AG08396 (cell line): Measurements from ENCODE around the gene NBPF4.
"Not testable (repeated sequence)": the region's sequence is repeated elsewhere in the genome, so short reads cannot be mapped to it uniquely, and the experiment has no call there.

ENCODE experiments used
- DNase-seq: peaks from one replicate; pipeline ENCODE4 v3.0.0; 2012; ENCODE audit warnings: low spot score, mixed read lengths

The NBPF4 gene

GRCh38 chr1:108243976-108244375 is at the start of gene NBPF4:
NBPF4 (minus strand) TSS chr1:108244076; CDS start chr1:108243761, 315 bp downstream.
- DNase-seq: not testable (repeated sequence)

DNA sequence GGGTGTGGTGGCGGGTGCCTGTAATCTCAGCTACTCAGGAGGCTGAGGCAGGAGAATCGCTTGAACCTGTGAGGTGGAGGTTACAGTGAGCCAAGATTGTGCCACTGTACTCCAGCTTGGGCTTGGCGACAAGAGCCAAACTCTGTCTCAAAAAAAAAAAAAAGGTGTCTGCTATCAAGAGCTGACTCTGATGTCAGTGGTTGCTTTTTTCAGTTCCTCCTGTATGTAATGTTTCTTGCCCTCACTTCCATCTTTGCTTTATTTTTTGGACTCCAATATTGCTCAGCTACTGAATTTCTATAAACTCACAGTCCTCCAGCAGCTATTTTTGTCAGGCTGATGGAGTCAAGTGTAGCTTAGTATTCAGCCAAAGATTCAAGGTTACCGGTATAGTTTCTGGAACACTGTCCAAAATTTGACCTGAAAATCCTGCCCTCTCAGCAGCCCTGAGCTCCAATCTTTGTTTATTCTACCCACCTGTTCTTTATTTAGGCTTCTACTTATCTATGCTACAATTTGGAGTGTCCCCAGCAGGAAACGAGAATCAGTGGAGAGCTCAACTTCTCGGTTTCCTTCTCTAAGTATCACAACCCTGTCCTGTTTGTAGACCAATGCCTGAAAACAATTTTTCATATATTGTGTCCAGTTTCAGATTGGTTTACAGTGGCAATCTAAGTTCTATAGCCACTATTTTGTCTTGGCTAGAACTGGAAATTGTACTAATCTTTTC is 38.8 kb upstream of the NBPF4 start:
- not testable (repeated sequence) for DNase-seq

GRCh38 chr1:108272485-108273327 is 28.8 kb upstream of the NBPF4 start:
- DNase-seq: not testable (repeated sequence)

GRCh38 chr1:108267097-108267496 is 23.2 kb upstream of the NBPF4 start:
- not testable (repeated sequence) for DNase-seq

GRCh38 chr1:108261967-108262366 is 18.1 kb upstream of the NBPF4 start:
- DNase-seq: not testable (repeated sequence)

DNA sequence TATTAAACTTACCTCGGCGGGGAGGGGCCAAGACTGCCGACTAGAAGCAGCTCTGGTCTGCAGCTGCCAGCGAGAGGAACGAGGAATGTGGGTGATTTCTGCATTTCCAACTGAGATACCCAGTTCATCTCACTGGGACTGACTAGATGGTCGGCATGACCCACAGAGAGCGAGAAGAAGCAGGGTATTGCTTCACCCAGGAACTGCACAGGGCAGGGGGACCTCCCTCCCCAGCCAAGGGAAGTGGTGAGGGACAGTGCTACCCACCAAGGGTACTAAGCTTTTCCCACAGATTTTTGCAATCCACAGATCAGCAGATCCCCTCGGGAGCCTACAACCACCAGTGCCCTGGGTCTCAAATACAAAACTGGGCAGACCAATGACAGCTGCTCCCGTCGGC is 17.6 kb upstream of the NBPF4 start:
- not testable (repeated sequence) for DNase-seq

- DNase-seq: not testable (repeated sequence)
Observed at GRCh38 chr1:108260578-108261259, 16.8 kb upstream of the NBPF4 start.

GRCh38 chr1:108255426-108255825 is 11.6 kb upstream of the NBPF4 start:
- DNase-seq: not testable (repeated sequence)

GRCh38 chr1:108239426-108239825 is 4.5 kb downstream of the NBPF4 start:
- not testable (repeated sequence) for DNase-seq

DNA sequence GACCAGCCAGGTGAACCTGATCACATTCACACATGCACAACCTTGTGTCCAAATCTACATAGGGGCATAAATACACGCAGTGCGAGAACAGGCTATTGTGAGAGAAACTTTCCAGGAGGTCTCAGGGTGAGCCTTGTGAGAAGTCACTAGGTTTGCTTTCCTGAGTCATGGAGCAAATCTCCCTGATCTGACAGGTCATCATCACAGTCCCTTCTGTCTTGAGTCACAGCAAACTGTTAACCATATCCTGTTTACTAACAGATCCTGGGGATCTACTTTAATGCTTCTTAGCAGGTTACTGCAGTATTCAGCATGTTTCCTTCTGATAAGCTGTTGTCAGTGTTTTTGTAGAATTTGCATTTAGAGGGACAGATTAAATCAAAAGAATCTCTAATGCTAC is 8.6 kb downstream of the NBPF4 start:
- not testable (repeated sequence) for DNase-seq

GRCh38 chr1:108232183-108232582 is 11.7 kb downstream of the NBPF4 start:
- DNase-seq: not testable (repeated sequence)

DNA sequence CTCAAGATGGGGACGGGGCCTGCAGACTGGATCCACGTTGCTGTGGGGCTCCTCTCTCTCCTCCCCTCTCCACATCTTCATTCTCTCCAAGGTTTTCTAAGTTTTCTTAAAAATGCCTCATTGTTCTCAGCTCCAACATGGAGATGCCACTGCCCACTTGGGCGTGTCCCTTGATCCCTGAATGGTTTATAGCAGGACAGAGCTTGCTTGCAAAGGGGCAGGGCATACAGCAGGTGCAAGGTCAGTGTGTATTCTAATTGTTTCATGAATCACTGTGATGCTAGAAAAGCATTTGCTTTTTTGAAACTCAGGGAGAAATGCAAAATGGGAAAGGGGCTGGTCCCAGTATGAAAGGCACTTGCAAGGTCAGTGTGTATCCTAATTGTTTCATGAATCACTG is 13.9 kb downstream of the NBPF4 start:
- DNase-seq: not testable (repeated sequence)

DNA sequence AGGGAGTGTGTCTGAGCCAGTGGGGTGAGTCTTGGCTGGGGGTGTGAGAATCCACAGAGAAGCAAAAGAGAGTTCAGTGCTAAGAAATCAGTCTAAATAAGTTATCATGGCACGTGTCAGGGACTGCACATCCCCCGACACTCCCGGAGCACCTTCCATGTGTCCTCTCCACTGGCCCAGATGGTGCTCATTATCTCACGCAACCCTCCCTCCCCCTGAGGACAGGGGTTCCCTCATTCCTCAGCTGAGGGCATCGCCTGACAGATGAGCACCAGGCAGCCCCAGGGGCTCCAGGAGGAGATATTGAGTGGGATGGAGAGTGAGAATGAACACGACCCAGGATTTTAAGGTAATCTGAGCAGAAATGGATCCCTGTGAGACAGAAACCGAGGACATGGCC is 16.1 kb downstream of the NBPF4 start:
- not testable (repeated sequence) for DNase-seq

DNA sequence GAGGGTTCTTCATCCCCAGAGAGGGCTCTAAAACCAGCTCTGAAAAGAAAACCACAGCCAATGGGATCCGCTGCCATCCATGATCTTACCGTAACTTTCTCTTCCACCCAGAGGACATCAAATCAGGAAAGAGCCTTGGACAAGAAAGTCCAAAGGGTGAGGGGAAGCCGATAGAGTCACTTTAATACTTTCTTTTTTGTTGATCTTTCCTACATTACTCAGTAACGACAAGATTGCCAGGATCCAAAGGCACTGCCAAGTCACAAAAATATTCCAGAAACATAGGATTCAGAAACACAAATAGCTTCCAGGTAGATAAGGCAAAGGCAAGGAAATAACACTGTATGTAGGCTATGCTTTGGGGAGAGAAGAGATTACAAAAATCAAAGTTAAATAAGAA is 17.0 kb downstream of the NBPF4 start:
- not testable (repeated sequence) for DNase-seq

DNA sequence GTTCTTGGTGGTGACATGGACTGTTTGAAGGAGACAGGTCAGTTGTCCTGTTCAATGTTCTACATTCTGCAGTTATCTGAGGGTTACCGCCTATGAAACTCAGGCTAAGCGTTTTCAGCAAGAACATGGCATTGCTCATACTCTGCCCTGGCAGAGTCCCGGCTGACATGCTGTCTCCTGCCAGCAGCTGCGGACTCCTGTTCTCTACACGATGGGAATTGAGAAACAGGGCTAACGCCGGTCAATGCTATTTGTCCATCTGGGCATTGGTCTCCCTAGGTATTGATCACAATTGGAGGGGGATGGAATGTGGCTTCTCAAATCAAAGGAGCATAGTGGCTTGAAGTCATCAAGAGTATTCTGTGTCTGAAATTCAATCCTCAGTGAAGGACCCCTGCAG is 20.6 kb downstream of the NBPF4 start:
- not testable (repeated sequence) for DNase-seq

- DNase-seq: not testable (repeated sequence)
Observed at GRCh38 chr1:108217515-108218174, 26.2 kb downstream of the NBPF4 start.

DNA sequence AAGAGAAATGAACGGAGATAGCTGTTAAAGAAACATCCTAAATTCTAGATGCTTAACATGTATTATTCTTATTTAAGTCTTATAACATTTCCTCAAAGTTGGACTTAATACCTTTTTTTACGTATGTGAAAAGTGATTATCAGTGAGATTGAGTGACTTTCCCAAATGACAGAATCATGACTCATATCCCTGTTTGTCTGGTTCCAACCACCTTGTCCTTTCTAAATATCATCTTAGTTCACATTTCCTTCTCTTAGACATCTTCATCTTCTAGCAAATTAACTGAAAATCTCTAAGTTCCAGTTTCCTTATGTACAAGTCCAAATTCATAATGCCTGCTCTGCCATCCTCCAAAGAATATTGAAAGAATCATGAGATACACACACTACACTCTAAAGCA is 26.9 kb downstream of the NBPF4 start:
- DNase-seq: not testable (repeated sequence)

DNA sequence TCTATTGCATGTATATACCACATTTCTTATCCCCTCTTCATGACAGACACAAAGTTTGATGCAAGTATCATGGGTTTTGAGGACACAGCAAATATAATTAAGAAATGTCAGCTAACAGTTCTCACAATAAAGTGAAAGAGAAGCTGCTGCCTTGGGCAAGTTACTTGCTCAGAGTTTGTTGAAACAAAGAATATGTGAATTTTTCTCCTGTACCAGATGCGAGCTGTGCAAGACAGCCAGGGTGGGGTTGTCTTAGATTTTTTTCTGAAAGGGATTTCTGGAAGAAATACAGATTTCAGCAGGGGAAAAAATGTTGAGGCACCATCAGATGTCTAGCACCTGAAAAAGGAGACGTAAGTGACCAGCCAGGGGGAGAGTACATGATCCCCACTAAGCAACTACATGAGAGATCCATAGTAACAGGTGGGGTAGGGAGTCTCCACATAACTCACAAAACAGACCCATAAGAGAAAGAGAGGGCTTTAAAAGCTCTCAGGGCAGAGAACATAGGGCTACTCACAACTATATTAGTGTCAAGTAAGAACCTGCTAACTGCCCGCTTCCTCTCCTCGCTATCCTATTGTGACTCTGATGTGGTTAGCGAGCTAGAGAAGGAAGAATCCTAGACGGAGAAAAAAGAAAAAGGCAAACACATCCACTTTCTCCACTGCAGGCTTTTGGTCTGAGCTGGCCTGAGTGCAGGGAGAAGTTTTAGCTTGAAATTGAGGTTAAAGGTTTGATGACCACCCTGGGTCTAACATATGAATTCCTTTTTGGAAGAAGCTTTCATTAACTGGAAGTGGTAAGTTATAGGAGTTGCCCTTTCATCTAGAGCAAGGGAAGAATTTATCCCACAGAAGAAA is 27.6 kb downstream of the NBPF4 start:
- not testable (repeated sequence) for DNase-seq

- DNase-seq: not testable (repeated sequence)
Observed at GRCh38 chr1:108214641-108215465, 29.0 kb downstream of the NBPF4 start.

GRCh38 chr1:108211014-108211413 is 32.9 kb downstream of the NBPF4 start:
- no peak for DNase-seq
